Astrocyte of the cerebellum (primary cell): Measurements from ENCODE around the gene KCMF1.

Experiments used
- DNase-seq: peaks from one replicate; pipeline ENCODE4 v3.0.0-alpha.2; 2011; ENCODE audit warnings: low read depth
- H3K4me3 ChIP-seq: 2 replicates; pipeline ENCODE4 v1.5.1; 2011; ENCODE audit warnings: mild to moderate bottlenecking, low read depth, low read length, moderate library complexity
- in situ Hi-C: cut with HindIII; loops from 2 replicates; pipeline ENCODE4 v1.10.0; 2017; ENCODE audit warnings: low sequenced_read_pairs
- TF ChIP-seq, protein P1 (sequence below): IDR thresholded peaks from 2 replicates; pipeline ENCODE4 v1.5.1; 2012; ENCODE audit warnings: low read length, low read depth, moderate library complexity, mild to moderate bottlenecking; ENCODE audit errors: missing control alignments

Gene KCMF1

DNA sequence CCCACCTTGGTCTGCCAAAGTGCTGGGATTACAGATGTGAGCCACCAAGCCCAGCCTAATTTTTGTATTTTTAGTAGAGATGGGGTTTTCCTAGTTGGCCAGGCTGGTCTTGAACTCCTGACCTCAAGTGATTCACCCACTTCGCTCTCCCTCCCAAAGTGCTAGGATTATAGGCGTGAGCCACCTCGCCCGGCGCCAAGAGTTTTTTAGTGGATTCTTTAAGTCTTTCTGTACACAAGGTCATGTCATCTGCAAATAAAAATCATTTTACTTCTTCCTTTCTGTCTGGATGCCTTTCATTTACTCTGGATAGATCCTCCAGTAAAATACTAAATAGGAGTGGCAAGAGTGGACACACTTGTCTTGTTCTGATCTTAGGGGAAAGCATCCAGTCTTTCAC lies 61.7 kb downstream of the KCMF1 start:
- TF ChIP-seq, protein P1, sequence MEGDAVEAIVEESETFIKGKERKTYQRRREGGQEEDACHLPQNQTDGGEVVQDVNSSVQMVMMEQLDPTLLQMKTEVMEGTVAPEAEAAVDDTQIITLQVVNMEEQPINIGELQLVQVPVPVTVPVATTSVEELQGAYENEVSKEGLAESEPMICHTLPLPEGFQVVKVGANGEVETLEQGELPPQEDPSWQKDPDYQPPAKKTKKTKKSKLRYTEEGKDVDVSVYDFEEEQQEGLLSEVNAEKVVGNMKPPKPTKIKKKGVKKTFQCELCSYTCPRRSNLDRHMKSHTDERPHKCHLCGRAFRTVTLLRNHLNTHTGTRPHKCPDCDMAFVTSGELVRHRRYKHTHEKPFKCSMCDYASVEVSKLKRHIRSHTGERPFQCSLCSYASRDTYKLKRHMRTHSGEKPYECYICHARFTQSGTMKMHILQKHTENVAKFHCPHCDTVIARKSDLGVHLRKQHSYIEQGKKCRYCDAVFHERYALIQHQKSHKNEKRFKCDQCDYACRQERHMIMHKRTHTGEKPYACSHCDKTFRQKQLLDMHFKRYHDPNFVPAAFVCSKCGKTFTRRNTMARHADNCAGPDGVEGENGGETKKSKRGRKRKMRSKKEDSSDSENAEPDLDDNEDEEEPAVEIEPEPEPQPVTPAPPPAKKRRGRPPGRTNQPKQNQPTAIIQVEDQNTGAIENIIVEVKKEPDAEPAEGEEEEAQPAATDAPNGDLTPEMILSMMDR, result no peak
- in situ Hi-C loops, result no loop called here
- no peak overlapping the region for H3K4me3 ChIP-seq
- no peak for DNase-seq

- TF ChIP-seq, protein P1, result no peak
- in situ Hi-C loops, result no loop called here
Measured at GRCh38 chr2:85033388-85033787, 62.4 kb downstream of the KCMF1 start.

GRCh38 chr2:85034158-85034557 lies 63.2 kb downstream of the KCMF1 start:
- no peak for DNase-seq
- in situ Hi-C loops, result no loop called here
- no peak overlapping the region for H3K4me3 ChIP-seq
- TF ChIP-seq, protein P1, result no peak

More at GRCh38 chr2:85033388-85033787, 62.4 kb downstream of the KCMF1 start:
- DNase-seq, result no peak
- no peak overlapping the region for H3K4me3 ChIP-seq

DNA sequence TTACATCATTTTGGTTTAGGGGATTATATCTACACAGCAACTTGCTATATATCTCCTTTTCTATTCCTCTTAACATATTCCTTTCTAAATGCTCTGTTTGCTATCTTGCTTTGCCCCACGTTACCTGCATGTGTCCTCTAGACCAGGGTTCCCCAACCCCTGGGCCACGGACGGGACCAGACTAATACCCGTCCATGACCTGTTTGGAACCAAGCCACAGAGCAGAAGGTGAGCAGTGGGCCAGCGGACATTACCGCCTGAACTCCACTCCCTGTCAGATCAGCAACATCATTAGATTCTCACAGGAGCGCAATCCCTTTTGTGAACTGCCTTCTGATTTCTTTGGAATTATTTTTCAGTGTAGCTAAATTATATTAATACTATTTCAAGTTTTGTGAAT lies 66.7 kb downstream of the KCMF1 start:
- no peak for DNase-seq
- H3K4me3 ChIP-seq, result no peak overlapping the region
- in situ Hi-C loops, result no loop called here
- TF ChIP-seq, protein P1, result no peak

DNA sequence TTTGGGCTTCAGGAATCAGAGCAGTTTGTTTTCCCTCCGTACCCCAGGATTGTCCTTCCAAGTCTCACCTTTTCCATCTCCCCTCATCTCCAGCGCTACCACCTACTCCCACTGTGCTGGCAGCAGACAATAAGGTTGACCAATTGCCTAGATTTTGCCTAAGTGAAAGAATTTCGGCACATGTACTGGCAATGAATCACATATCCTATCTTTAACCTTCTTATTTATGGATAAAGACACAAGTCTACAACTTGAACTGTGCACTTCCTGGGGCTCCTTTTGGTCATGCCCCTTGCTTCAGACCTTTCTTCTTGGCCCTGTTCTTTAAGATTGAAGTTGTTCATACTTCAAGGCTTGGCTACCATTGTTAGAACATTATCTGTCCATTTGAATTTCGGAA lies 71.4 kb downstream of the KCMF1 start:
- DNase-seq, result no peak
- in situ Hi-C loops, result no loop called here
- no peak overlapping the region for H3K4me3 ChIP-seq
- TF ChIP-seq, protein P1, result no peak

GRCh38 chr2:85048534-85048933 lies 77.6 kb downstream of the KCMF1 start:
- no peak overlapping the region for H3K4me3 ChIP-seq
- TF ChIP-seq, protein P1, result no peak
- no peak for DNase-seq
- in situ Hi-C loops, result no loop called here

DNA sequence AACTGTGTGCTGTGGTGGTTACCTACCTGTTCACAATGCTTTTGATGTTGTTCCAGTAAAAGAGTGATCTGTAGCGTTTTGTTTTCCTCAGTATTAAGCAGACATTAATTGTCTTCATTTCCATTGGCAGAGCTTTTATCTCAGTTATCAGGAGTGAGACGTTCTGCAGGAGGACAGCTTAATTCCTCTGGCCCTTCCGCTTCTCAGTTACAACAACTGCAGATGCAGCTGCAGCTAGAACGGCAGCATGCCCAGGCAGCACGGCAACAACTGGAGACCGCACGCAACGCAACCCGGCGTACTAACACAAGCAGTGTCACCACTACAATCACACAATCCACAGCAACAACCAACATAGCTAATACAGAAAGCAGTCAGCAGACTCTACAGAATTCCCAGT lies 78.3 kb downstream of the KCMF1 start:
- DNase-seq, result no peak
- TF ChIP-seq, protein P1, result no peak
- in situ Hi-C loops, result no loop called here
- H3K4me3 ChIP-seq, result no peak overlapping the region
